ENCODE data around the gene ZCCHC17.
"Not testable (repeated sequence)": the region's sequence is repeated elsewhere in the genome, so short reads cannot be mapped to it uniquely, and the experiment has no call there.

ZCCHC17 gene, protein sequence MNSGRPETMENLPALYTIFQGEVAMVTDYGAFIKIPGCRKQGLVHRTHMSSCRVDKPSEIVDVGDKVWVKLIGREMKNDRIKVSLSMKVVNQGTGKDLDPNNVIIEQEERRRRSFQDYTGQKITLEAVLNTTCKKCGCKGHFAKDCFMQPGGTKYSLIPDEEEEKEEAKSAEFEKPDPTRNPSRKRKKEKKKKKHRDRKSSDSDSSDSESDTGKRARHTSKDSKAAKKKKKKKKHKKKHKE

DNA sequence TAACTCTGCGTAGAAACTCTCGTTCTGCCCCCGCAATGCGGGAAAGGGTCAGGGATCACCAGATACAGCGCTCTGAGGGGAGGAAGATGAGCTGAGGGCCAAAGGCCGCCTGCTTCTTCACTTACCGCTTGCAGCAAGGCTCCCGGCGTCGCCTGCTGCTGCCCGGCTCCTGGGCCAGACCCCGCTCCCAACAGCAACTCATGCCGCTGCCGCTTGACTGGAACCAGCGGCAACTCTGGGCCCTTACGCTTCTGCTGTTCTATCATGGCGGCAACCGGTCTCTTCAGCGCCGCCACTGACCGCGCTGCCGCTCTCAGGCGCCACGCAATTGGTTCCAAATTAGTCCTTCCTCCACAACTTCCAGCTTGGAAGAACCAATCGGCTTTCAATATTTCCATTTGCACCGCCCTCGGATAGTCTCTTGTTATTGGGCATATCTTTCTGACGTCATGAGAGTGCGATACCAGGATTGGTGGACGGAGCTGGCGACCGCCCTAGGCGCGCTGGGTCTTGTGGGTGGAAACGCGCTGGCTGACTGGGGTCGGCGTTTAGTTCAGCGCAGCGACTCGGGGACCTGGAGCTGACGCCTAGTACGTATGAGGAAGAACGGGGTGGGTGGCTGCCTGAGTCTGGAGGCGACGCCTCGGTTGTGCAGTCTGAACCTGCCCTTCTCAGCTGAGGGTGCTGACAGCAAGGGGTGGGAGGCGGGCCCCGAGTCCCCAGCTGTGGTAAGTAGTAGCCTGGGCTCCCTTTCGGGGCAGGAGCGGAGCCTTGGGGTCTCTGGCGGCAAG is at the start of gene ZCCHC17, which contains the start of gene SNRNP40:
Gene ZCCHC17, plus strand, starts transcription at position 547 of the 791 bp plus-strand sequence. CDS start 13,067 bp downstream, outside the sequence.
Gene SNRNP40, minus strand, starts transcription at position 303 of the 791 bp plus-strand sequence. Its CDS starts 37 bp downstream, at position 266.
- peak; percentile 83 for DNase-seq

DNA sequence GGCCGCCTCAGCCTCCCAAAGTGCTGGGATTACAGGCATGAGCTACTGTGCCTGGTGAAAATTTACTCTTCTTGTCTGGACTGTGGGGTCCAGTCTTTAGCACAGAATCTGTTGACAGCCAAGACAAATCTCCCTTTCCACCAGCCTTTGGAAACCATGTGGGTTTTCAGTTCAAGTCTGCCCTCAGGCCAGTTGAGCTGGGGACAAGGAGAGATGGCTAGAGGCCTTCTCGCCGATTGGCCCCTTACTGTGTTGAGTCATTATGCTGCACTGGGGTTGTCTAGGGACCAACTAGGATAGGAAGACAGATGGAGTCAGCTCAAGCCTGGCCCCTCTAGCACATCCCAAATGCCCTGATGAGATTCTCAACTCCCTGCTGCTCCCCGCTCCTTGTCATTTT is 48.6 kb upstream of the ZCCHC17 start:
- no peak for DNase-seq

DNA sequence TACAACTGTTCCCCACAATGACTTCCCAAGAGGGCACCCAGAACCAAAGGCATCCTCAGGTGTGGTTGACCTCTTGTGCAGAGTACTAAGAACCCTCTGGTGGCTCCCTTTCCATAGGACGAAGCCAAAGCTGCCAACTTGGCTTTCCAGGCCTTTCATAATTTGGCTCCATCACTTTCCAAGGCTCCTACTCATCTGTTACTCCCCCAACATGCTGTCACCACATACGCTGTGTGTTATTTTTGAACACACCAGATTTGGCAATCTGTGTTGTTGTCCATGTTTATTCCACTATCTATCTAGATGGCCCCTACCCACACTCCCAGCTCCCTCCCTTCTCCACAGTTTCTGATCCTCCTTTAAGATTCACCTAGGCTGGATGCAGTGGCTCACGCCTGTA is 47.0 kb upstream of the ZCCHC17 start:
- no peak for DNase-seq

DNA sequence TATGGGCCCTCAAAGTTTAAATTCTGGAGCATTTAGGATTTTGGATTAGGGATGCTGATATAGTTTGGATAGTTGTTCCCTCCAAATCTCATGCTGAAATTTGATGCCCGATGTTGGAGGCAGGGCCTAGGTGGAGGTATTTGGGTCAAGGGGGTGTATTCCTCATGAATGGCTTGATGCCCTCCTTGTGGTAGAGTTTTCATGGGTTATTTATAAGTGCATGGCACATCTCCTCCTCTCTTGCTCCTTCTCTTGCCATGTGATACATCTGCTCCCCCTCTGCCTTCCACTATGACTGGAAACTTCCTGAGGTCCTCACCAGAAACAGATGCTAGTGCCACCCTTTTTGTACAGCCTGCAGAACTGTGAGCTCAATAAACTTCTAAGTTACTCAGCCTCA is 39.6 kb upstream of the ZCCHC17 start:
- DNase-seq = no peak

DNA sequence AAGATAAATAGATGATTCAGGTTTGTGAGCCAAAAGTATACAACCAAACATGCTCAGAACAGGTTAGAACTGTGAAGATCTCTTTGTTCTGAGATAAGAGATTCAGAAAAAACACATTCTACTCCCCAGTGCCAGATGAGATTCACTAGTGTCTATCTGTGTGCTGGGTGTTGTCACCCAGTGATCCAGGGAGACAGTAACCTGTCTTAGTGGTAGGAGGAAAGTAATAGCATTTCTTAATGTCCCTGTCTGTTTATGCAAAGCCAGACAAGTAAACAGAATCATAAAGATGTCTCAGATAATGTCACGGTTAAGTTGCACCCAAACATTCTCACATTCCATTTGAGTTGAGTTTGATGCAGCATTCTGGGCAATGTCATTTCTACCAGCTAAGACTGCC is 38.3 kb upstream of the ZCCHC17 start:
- no peak for DNase-seq

DNA sequence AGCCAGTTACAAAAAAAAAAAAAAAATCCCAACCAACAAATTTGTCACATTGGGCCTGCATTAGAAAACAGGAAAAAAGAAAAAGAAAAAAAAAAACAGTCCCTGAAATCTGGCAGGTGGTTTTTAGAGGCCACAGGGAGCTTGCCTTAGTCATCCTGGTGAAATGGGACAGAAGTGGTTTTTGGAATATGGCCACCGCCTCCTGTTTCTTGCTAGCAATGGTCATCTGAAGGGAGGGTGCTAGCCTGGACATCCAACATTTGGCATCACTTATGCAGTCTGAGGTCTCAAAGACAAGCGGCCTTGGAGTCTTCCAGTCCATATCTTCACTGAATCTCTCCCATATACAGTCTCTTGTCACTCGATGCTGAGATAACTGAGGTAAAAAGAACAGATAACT is 37.1 kb upstream of the ZCCHC17 start:
- no peak for DNase-seq

DNA sequence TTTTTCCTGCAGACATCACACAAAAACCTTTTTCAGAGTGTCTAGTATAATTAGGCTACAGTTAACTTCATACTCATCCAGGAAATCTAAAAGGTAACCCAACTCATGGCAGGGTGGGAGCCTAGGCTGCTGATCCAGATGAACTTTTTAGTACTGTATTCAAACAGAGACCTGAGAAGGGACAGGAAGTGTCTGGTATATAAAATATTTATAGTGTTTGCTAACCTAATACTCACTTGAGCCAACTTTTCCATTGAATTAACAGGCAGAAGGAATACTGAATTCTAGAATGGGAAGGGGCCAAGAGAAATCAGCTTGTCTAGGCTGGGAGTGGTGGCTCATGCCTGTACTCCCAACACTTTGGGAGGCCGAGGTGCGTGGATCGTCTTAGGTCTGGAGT is 34.9 kb upstream of the ZCCHC17 start:
- DNase-seq = no peak

DNA sequence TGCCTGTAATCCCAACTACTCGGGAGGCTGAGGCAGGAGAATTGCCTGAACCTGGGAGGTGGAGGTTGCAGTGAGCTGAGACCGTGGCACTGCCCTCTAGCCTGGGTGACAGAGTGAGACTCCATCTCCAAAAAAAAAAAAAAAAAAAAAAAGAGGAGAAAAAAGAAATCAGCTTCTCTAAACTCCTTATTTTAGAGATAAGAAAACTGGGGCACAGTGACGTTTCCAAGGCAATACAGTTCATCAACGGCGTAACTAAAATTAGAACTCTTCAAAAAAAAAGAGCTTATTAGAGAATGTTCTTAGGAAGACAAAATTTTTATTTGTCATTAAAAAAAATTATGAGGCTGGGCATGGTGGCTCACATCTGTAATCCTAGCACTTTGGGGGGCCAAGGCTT is 34.4 kb upstream of the ZCCHC17 start:
- not testable (repeated sequence) for DNase-seq

DNA sequence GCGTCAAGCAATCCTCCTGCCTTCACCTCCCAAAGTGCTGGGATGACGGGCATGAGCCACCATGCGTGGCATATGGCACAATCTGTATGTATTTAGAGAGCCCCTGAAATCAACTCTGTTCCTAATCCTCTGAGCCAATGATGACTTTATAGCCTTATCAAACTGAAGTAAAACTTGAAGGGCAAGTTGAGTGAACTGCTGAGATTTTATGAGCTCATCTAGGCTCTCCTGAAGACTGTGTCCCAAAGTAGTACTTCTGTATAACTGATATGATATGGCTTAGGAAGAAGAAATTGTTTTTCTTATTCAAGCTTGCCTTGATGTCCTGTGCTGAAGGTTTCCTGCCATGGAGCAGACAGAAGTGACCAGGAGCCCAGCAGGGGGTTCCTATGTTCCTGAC is 33.4 kb upstream of the ZCCHC17 start:
- DNase-seq = no peak

DNA sequence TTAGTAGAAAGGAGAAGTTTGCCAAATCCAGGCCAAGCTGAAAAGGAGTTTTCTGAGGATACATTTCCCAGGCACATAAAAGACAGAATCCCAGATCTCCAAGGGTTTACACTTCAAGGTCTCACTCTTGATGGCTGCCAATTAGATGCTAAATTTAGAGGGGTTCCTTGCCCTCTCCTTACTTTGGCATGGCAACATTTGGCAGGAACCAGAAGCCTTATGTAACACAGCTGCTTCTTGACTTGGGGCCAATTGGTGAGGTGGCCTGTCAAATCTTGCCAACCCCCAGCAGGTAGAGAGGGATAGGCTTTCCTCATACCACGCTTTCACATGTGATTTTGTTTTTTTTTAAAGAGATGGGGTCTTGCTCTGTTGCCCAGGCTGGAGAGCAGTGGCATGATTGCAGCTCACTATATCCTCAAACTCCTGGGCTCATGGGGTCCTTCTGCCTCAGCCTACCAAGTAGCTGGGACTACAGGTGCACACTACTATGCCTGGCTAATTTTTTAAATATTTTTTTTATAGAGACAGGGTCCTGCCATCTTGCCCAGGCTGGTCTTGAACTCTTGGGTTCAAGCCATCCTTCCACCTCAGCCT is 31.9 kb upstream of the ZCCHC17 start:
- no peak for DNase-seq

DNA sequence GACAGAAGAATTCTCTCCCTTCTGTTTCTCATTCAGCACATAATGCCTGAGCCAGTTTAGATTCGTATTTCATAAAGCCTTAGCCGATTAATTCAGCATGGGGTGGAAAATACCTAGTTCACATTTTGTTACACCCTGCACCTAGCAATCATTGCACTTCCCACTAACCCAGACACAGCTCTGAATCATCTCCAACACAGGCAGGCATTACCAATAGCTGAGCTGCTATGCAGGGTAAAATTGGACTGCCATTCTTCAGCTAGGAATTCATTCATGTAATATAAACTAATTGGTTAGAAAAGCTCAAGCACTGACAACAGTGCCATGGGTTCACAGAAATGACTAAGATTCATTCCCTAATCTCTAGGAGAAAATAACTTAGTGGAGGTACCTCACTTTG is 30.3 kb upstream of the ZCCHC17 start:
- no peak for DNase-seq

DNA sequence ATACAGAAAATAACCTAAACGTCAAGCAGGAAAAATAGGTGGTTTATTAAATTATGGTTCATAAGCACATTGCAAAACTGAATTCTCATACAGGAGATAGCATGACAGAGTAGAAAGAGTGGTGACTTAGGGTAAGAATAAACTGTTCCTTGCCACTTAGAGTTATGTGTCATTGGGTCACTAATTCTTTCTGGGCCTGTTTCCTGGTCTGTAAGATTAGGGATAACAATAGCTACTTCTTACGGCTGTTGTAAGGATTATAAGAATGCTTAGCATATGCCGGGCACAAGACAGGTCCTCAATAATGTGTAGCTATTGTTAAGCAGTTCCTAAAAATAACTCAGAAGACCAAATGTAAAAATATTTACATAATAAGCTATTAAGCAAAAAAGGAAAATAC is 24.5 kb upstream of the ZCCHC17 start:
- no peak for DNase-seq

DNA sequence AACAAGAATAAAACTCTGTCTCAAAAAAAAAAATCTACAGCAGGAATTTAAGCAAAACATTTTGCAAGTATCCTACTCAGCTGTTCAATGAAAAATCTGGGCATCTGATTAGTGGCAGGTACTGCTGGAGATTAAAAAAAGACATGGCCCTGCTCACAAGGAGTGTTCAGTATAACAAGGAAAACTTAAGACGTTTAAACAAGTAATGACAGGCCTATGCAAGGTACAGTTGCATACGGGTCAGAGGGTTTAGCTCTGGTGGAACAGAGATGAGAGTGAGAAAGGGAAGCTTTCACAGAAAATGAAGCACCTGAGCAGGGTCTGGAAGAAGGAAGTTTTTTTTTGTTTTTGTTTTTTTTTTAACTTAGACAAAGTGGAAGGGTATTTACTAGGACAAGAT is 23.2 kb upstream of the ZCCHC17 start:
- DNase-seq = no peak

DNA sequence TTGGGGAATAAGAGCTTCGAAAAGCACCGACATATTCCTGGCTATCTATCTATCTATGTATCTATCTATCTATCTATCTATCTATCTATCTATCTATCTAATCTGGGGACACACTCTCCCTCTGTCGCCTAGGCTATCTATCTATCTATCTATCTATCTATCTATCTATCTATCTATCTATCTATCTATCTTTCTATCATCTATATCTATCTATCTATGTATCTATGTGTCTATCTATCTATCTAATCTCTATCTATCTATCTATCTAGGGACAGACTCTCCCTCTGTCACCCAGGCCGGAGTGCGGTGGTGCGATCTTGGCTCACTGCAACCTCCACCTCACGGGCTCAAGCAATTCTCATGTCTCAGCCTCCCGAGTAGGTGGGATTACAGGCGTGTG is 14.4 kb upstream of the ZCCHC17 start:
- not testable (repeated sequence) for DNase-seq

DNA sequence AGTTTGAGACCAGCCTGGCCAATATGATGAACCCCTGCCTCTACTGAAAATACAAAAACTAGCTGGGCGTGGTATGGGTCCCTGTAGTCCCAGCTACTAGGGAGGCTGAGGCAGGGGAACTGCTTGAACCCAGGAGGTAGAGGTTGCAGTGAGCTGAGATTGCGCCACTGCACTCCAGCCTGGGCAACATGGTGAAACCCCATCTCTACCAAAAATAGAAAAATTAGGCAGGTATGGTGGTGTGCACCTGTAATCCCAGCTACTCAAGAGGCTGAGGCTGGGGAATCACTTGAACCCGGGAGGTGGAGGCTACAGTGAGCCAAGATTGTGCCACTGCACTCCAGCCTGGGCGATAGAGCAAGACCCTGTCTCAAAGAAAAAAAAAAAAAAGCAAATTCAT is 9.0 kb upstream of the ZCCHC17 start:
- not testable (repeated sequence) for DNase-seq

DNA sequence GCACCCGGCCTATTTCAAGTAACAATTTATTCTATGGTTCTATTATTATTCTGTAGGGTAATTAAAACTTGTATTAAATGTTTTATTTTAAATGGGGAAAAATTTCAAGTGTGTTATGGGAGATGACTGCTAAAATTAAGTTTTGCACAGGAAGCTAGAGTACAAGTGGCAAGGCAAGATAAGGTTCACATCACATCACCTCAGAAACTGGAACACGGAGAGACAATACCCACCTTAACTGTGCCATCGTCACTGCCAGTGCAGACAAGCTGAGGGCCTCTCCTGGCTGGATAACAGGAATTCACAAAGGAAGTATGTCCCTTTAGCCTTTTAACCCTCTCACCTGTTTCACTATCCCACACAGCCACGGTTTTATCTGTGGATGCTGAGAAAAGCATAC is 7.8 kb upstream of the ZCCHC17 start:
- DNase-seq = no peak

DNA sequence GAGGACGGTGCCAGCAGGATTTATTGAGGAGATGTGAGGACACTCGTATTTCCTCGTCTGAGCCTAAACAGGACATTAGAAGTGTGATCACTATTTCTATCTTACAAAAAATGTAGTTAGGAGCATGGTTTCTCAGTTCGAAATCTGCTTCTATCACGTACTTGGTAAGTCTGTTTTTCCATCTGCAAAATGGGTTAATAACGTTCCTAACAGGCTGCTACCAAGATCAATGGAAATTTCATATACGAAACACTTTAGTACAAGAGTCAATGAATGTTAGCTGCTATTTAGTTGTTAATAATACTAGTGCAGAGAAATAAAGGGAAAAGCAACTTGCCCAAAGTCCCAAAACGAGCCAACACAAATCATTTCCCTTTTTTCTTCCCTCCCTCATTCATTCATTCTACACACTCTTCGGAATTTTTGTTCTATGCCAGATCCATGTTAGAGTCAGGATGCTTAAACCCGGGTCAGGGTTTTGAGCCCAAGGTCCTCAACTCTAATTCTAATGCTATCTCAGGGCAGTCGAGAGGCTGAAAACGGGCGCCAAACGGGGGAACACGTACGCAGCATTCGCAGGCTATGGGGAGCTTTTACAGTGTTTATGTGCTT is 852 bp upstream of the ZCCHC17 start:
- no peak for DNase-seq

DNA sequence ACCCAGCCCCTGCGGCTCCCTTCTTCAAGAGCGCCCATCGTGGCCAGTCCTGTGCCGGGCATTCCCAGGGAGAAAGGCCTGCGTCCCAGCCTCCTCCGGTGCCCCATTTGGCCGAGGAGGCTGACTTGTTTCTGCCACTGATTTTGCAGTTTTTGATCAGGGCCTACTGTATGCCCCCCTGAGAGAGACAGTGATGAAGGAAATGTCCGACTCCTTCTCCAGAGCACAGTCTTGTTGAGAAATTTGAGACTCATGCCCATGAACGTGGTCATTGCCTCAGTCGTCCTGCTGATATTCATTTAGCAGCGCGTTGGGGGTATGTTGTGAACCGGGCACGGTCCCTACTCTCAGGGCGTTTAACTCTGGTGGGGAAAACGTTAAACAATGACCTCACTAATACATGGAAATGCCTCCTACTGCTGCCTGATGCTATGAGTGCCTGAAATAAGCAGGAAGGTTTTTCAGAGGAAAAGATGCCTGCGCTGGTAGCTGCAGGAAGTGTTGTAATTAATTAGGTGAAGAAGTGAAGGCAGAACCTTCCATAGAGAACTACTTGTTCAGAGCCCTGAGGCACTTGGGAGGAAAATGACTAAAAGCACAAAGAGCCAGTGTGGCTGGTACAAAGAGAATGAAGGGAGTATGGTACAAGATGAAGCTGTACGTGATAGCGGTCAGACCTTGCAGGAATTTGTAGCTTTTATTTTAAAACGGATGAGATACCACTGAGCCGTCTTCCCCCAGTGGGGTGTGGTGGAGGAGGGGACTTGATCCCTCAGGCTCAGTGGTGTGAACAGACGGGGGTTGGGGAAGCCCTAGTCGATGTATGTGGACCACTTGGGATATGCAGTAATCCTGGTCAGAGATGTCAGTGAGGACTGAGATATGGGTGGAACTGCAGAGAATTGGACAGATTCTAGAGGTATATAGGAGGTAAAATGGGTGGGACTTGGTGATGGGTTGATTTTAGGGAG is 730 bp downstream of the ZCCHC17 start:
- no peak for DNase-seq

DNA sequence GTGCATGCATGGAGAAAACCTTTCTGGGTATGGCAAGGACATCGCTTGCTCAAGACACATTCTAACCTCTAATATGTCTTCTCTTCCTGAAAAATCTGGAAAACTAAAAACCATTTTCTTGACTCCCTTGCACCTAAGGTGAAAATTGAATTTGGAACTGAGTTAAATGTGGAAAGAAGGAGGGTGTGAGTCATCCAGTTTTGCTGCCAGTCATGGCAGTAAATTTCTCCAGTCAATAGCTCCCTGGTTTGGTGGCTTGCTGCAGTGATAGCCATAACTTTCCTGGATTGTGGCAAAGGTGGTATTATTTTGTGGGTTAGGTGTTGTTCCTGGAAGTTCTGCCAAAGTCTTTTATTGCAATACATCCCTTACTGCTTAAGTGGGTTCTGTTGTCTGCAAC is 2.5 kb downstream of the ZCCHC17 start:
- DNase-seq = no peak

DNA sequence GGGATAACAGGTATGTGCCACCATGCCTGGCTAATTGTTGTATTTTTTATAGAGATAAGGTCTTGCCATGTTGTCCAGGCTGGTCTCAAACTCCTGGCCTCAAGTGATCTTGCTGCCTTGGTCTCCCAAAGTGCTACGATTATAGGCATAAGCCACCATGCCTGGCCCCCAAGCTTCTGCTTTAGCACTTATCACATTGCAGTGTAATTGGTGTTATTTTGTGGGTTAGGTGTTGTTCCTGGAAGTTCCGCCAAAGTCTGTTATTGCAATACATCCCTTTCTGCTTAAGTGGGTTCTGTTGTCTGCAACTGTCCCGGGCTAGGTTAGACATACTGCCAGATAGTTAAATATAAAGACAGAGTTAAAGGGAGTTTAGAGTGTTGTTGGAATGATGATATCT is 3.4 kb downstream of the ZCCHC17 start:
- DNase-seq = no peak

DNA sequence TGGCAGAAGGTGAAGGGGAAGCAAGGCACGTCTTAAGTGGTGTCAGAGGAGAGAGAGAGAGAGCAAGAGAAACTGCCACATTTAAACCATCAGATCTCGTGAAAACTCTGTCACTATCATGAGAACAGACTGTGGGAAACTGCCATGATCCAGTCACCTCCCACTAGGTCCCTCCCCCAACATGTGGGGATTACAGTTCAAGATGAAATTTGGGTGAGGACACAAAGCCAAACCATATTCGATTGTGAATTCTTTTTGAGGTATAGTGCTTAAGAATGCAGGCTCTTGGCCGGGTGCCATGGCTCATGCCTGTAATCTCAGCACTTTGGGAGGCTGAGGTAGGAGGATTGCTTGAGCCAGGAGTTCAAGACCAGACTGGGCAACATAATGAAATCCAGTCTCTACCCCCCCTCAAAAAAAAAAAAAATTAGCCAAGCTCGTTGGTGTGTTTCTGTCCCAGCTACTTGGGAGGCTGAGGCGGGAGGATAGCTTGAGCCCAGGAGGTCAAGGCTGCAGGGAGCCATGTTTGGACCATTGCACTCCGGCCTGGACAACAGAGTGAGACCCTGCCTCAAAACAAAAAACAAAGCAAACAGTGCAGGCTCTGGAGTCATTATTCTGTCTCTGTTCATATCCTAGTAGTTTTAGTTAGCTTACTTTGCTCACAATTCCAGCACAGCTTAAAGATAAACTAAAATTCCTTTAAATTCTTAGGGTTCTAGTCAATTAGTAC is 6.0 kb downstream of the ZCCHC17 start:
- no peak for DNase-seq

DNA sequence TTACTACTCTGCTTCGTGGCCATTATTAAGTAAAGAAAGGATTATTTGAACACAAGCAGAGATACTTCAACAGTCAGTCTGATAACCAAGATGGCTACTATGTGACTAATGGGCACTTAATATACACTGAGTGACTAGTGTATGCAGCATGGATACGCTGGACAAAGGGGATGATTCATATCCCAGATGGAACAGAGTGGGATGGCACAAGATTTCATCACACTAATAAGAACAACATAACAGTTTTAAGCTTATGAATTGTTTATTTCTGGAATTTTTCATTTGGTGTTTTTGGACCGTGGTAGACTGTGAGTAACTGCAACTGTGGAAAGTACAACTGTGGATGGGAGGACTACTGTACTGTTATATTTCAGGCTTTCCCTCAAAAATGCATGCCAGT is 9.4 kb downstream of the ZCCHC17 start:
- DNase-seq = no peak
